HG03432 (cell line): ENCODE measurements around the gene C1orf159.
"Not testable (repeated sequence)": the region's sequence is repeated elsewhere in the genome, so short reads cannot be mapped to it uniquely, and the experiment has no call there.

Experiments
- ATAC-seq: cut with Tn5 transposase; IDR thresholded peaks from one replicate; pipeline ENCODE4 v1.9.1; 2021; ENCODE audit warnings: mild to moderate bottlenecking, moderate library complexity; ENCODE audit not compliant: unreplicated experiment

Gene C1orf159

GRCh38 chr1:1115786-1116700, at the start of gene C1orf159:
C1orf159 (minus strand) TSS chr1:1116089; CDS start chr1:1091543, 24,546 bp downstream.
- ATAC-seq = peak; percentile 90

GRCh38 chr1:1165485-1165884, 49.6 kb upstream of the C1orf159 start:
- ATAC-seq = no peak

GRCh38 chr1:1164701-1165451, 49.0 kb upstream of the C1orf159 start:
- no peak for ATAC-seq

GRCh38 chr1:1164361-1164700, 48.4 kb upstream of the C1orf159 start:
- ATAC-seq = no peak

- no peak for ATAC-seq
Observed at GRCh38 chr1:1163538-1164070, 47.7 kb upstream of the C1orf159 start.

GRCh38 chr1:1162597-1163537, 47.0 kb upstream of the C1orf159 start:
- no peak for ATAC-seq

GRCh38 chr1:1161683-1162079, 45.8 kb upstream of the C1orf159 start:
- no peak for ATAC-seq

GRCh38 chr1:1161078-1161682, 45.3 kb upstream of the C1orf159 start:
- ATAC-seq = no peak

- ATAC-seq = no peak
Observed at GRCh38 chr1:1160281-1160930, 44.5 kb upstream of the C1orf159 start.

- peak; percentile 45 for ATAC-seq
Observed at GRCh38 chr1:1157914-1158710, 42.2 kb upstream of the C1orf159 start.

GRCh38 chr1:1157426-1157913, 41.6 kb upstream of the C1orf159 start:
- peak; percentile 59 for ATAC-seq

GRCh38 chr1:1157033-1157365, 41.1 kb upstream of the C1orf159 start:
- no peak for ATAC-seq

- ATAC-seq = no peak
Observed at GRCh38 chr1:1156140-1157032, 40.5 kb upstream of the C1orf159 start.

- no peak for ATAC-seq
Observed at GRCh38 chr1:1155258-1155657, 39.4 kb upstream of the C1orf159 start.

GRCh38 chr1:1153874-1154273, 38.0 kb upstream of the C1orf159 start:
- no peak for ATAC-seq

- ATAC-seq = not testable (repeated sequence)
Observed at GRCh38 chr1:1153215-1153614, 37.3 kb upstream of the C1orf159 start.

GRCh38 chr1:1152431-1152830, 36.5 kb upstream of the C1orf159 start:
- ATAC-seq = not testable (repeated sequence)

- no peak for ATAC-seq
Observed at GRCh38 chr1:1151306-1151705, 35.4 kb upstream of the C1orf159 start.
